ENCODE measurements around the gene FGD6. TPM values are rescaled to one million over a fixed set of nuclear protein-coding genes. Genes with fewer than 3 reads are reported as not detected.

Gene FGD6
- 18.7 and 24.4 TPM in 2 replicates for total RNA-seq

DNA sequence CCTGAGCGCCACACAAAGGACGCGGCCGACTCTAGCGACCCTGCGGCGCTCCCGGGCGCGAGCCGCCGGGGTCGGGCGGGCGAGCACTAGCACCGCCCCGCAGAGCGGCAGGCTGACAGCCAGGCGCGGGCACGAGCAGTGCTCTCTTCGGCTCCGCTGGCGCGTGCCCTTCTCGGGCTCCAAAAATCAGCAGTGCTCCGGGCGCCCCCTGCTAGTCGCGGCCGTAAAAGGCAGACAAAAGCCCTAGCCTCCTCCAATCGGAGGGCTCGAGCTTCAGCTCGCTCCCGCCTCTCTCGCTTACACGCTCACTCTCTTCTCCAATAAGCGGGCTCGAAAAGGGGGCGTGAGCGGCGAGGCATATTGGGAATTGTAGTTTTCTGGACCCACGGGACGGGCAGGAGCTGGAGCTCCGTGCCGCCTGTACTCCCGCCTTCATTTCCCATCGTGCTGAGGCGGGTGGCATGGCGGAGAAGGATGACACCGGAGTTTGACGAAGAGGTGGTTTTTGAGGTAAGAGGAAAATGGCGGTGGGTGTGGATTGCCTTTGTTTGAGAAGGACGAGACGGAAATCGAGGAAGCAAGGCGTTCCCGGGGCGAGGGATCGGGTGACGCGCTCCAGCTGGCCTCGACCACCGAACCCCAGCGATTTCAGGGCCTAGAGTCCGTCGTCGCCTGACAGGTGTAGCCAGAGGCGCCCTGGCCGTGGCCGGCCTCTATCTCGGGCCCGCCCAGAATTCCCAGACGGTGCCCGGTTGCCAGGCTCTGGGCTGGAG lies at the start of gene FGD6, which contains the start of gene VEZT:
Gene FGD6, minus strand, starts transcription at position 91 of the 773 bp plus-strand sequence. CDS start 227 bp downstream, outside the sequence.
Gene VEZT, plus strand, starts transcription at position 431 of the 773 bp plus-strand sequence. Its CDS starts 44 bp downstream, at position 475.

DNA sequence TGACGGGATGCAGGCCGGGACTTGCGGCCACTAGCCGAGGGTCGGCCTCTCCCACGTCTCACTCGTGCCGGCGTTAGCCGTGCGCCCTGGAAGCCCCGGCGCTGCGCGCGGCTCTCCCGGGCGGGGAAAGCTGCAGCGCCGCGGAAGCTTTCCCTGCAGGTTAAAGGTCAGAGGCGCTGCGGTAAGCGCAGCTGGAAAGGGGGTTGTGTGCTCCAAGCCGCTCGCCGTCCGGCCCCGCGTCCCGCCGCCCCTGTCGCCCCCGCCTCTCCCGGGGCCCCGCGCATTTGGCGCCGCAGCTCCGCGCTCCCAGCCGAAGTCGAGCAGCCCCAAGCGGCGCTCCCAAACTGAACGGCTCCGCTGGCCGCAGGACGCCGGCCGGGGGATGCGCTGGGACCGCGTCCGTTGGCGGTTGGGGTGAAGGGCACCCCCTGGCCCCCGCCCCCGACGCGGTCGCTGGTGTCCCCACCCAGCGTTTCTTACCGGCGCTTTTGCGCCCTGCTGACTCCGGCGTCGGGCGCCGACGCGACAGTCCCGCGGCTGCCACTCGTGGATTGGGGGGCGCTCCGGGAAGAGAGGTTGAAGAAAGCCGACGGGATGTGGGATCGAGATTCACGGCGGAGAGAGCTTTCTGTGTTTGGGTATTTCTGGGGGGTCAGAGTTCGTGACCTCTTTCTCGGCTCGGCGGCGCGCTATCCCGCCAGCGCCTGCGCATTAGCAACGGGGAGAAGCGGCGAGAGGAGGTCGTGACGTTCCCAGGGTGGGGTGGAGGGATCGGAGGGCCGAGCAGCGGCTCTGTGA lies 144.2 kb downstream of the FGD6 start, which contains the start of gene NR2C1:
Gene NR2C1, minus strand, starts transcription at position 719 of the 798 bp plus-strand sequence. CDS start 6,234 bp downstream, outside the sequence.

Other genes starting within 250 kb of the FGD6 start
- gene NDUFA12, start 213.8 kb downstream of the FGD6 start, total RNA-seq = 125 and 176 TPM in 2 replicates
- 29.1 and 32.0 TPM in 2 replicates for gene NR2C1, start 143.8 kb downstream of the FGD6 start, total RNA-seq
- 76.0 and 101 TPM in 2 replicates for gene VEZT, start 340 bp upstream of the FGD6 start, total RNA-seq

All from smooth muscle cell of the umbilical artery (primary cell).